HepG2 (cell line): ENCODE results near the gene CTSZ. TPM values are rescaled to one million over a fixed set of nuclear protein-coding genes. Genes with fewer than 3 reads are reported as not detected.
A peak's percentile ranks its signal among the peaks of the same experiment; 100 is the strongest.

Experiments
- ARHGAP35 ChIP-seq: sonication (generic); formaldehyde crosslinking; IDR thresholded peaks from 2 replicates; pipeline ENCODE4 v1.9.0; 2022; ENCODE audit warnings: mild to moderate bottlenecking, inconsistent platforms, moderate library complexity, missing genetic modification reagents, borderline replicate concordance
- HNRNPH1 ChIP-seq: fragments of 200-400 bp; formaldehyde crosslinking; optimal IDR thresholded peaks from 2 replicates; pipeline ENCODE3; 2017; ENCODE audit warnings: mild to moderate bottlenecking, low read depth, low read length
- KLF6 ChIP-seq: IDR thresholded peaks from 2 replicates; pipeline ENCODE4 v1.8.0; 2016; ENCODE audit warnings: missing biosample characterization, missing genetic modification reagents
- NFYB ChIP-seq: sonication (generic); formaldehyde crosslinking; IDR thresholded peaks from 2 replicates; pipeline ENCODE4 v1.4.0; 2020; ENCODE audit warnings: missing genetic modification reagents
- POLR2AphosphoS2 ChIP-seq: IDR thresholded peaks from 2 replicates; pipeline ENCODE4 v1.6.1; 2011; ENCODE audit warnings: low read depth, low read length, improper control_type of control experiment
- ZBTB7A ChIP-seq: sonication (generic); formaldehyde crosslinking; IDR thresholded peaks from 2 replicates; pipeline ENCODE4 v1.8.0; 2022; ENCODE audit warnings: mild to moderate bottlenecking, missing genetic modification reagents
- ZNF160 ChIP-seq: sonication (generic); formaldehyde crosslinking; IDR thresholded peaks from 2 replicates; pipeline ENCODE4 v1.8.0; 2022; ENCODE audit warnings: mild to moderate bottlenecking, inconsistent platforms, missing genetic modification reagents
- ZNF235 ChIP-seq: sonication (generic); formaldehyde crosslinking; IDR thresholded peaks from 2 replicates; pipeline ENCODE4 v1.8.1; 2023; ENCODE audit warnings: mild to moderate bottlenecking, missing genetic modification reagents, borderline replicate concordance
- ZNF24 ChIP-seq: fragments of 450-650 bp; IDR thresholded peaks from 2 replicates; pipeline ENCODE4 v1.6.1; 2017; ENCODE audit warnings: antibody characterized with exemption, mild to moderate bottlenecking
- ZNF431 ChIP-seq: sonication (generic); formaldehyde crosslinking; IDR thresholded peaks from 2 replicates; pipeline ENCODE4 v1.9.0; 2022; ENCODE audit warnings: missing genetic modification reagents, low read depth, mild to moderate bottlenecking, borderline replicate concordance
- ZNF75D ChIP-seq: sonication (generic); formaldehyde crosslinking; IDR thresholded peaks from 2 replicates; pipeline ENCODE4 v1.8.1; 2023; ENCODE audit warnings: missing genetic modification reagents, mild to moderate bottlenecking, borderline replicate concordance
- ZNF773 ChIP-seq: sonication (generic); formaldehyde crosslinking; IDR thresholded peaks from 2 replicates; pipeline ENCODE4 v1.4.0; 2020; ENCODE audit warnings: missing genetic modification reagents, borderline replicate concordance
- ZNF780A ChIP-seq: sonication (generic); formaldehyde crosslinking; IDR thresholded peaks from 2 replicates; pipeline ENCODE4 v1.8.0; 2022; ENCODE audit warnings: mild to moderate bottlenecking, missing genetic modification reagents, moderate library complexity
- polyA plus RNA-seq, 8 experiments: library from polyadenylated mRNA; depleted of rRNA in 3 of 8; stranded (reverse) in 7 of 8; unstranded in 1 of 8; fragments of >200 nt; fragmentation: Illumina TruSeq in 4 of 8; extraction: Trizol in 4 of 8; gene quantifications; 2 replicates each; pipeline versions ENCODE4 v1.2.1 to v1.2.3, GENCODE V29; 2011 to 2016; ENCODE audit warnings: low read depth in 4 of 8, missing spikeins in 1 of 8, mixed read lengths in 1 of 8; ENCODE audit not compliant: insufficient read depth in 1 of 8
- total RNA-seq, 5 experiments: library from RNA; depleted of rRNA; stranded (reverse); fragments of >200 nt; fragmentation: Illumina TruSeq; extraction: Trizol; gene quantifications; 2 replicates each; pipeline ENCODE4 v1.2.3, GENCODE V29; 2016; ENCODE audit warnings: low read depth in 1 of 5
- TF ChIP-seq, protein P1 (sequence below): sonication (generic); formaldehyde crosslinking; IDR thresholded peaks from 2 replicates; pipeline ENCODE4 v1.4.0; 2020; ENCODE audit warnings: missing genetic modification reagents, borderline replicate concordance
- TF ChIP-seq, protein P2 (sequence below), 2 experiments: sonication (generic) in 1 of 2; formaldehyde crosslinking in 1 of 2; IDR thresholded peaks; 2 replicates each; pipeline versions ENCODE4 v1.5.1 to v1.6.1; 2011 to 2020; ENCODE audit warnings: borderline replicate concordance in 1 of 2, low read depth in 1 of 2, low read length in 1 of 2, mild to moderate bottlenecking in 1 of 2, missing genetic modification reagents in 1 of 2, moderate library complexity in 1 of 2
- TF ChIP-seq, protein P3 (sequence below): sonication (generic); formaldehyde crosslinking; IDR thresholded peaks from 2 replicates; pipeline ENCODE4 v1.4.0; 2020; ENCODE audit warnings: missing genetic modification reagents
- TF ChIP-seq, protein P4 (sequence below): IDR thresholded peaks from 2 replicates; pipeline ENCODE4 v1.6.1; 2018; ENCODE audit warnings: missing genetic modification reagents
- TF ChIP-seq, protein P5 (sequence below): sonication (generic); formaldehyde crosslinking; IDR thresholded peaks from 2 replicates; pipeline ENCODE4 v1.4.0; 2020; ENCODE audit warnings: missing genetic modification reagents

Gene CTSZ
- total and polyA plus RNA-seq, 2 of the 13 experiments (the other 11 are each of a cell fraction or from before 2014, with no cell fraction given): 0.33 TPM; not detected in 1

DNA sequence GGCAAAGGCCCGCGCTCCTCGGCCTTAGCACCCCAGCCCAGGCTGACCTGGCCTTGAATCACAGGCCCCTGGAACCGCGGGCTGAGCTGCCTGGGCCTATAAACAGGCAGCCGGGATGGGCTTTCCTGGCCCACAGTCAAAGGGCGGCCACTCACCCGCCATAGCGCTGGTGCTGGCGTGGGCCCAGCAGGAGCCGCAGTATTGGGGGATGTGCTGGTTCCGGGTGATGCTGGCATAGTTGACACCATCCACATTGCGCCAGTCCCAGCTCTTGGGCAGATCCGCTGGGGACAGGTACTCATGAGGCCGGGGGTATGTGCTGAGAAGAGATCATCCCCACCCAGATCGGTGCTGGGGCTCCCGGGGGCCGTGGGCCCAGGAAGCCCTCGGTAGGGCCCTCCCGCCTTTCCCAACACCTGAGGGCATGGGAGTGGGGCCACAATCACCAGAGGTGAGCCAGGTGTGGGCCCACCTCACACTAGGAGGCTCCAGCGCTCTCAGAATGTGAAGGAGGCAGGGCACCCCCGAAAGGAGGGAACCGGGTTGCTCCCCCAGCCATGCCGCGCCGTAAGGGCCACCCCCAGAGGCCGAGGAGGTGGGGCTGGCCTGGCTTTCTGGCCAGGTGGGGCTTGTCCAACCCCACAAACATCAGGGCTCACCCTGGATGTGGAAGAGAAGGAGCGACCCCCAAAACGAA, 739 bp downstream of the CTSZ start (continued):
- TF ChIP-seq, protein P1, sequence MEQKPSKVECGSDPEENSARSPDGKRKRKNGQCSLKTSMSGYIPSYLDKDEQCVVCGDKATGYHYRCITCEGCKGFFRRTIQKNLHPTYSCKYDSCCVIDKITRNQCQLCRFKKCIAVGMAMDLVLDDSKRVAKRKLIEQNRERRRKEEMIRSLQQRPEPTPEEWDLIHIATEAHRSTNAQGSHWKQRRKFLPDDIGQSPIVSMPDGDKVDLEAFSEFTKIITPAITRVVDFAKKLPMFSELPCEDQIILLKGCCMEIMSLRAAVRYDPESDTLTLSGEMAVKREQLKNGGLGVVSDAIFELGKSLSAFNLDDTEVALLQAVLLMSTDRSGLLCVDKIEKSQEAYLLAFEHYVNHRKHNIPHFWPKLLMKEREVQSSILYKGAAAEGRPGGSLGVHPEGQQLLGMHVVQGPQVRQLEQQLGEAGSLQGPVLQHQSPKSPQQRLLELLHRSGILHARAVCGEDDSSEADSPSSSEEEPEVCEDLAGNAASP: peak; percentile 84; the same call in 1 of the 2 replicates
- peak; percentile 34; the same call in 1 of the 2 replicates for TF ChIP-seq NFYB (CRISPR knock-in tag)
- TF ChIP-seq ZNF235 (CRISPR knock-in tag): no peak
- no peak for TF ChIP-seq HNRNPH1
- TF ChIP-seq, protein P2, sequence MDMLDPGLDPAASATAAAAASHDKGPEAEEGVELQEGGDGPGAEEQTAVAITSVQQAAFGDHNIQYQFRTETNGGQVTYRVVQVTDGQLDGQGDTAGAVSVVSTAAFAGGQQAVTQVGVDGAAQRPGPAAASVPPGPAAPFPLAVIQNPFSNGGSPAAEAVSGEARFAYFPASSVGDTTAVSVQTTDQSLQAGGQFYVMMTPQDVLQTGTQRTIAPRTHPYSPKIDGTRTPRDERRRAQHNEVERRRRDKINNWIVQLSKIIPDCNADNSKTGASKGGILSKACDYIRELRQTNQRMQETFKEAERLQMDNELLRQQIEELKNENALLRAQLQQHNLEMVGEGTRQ (IDR thresholded peaks at IDR 0.05; ENCODE audit: low read depth, low read length): no peak
- TF ChIP-seq, protein P2 (CRISPR knock-in tag; IDR thresholded peaks at IDR 0.05; ENCODE audit: borderline replicate concordance): no peak; the same call in 1 of the 2 replicates
- no peak for TF ChIP-seq ZNF24
- TF ChIP-seq ZNF431 (CRISPR knock-in tag): no peak
- TF ChIP-seq, protein P3, sequence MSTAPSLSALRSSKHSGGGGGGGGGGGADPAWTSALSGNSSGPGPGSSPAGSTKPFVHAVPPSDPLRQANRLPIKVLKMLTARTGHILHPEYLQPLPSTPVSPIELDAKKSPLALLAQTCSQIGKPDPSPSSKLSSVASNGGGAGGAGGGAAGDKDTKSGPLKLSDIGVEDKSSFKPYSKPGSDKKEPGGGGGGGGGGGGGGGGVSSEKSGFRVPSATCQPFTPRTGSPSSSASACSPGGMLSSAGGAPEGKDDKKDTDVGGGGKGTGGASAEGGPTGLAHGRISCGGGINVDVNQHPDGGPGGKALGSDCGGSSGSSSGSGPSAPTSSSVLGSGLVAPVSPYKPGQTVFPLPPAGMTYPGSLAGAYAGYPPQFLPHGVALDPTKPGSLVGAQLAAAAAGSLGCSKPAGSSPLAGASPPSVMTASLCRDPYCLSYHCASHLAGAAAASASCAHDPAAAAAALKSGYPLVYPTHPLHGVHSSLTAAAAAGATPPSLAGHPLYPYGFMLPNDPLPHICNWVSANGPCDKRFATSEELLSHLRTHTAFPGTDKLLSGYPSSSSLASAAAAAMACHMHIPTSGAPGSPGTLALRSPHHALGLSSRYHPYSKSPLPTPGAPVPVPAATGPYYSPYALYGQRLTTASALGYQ (CRISPR knock-in tag): 0 out of 2 replicates have a peak, but pooled peaks have one; percentile 27
- no peak for TF ChIP-seq KLF6 (CRISPR knock-in tag)
- no peak for TF ChIP-seq POLR2AphosphoS2
- TF ChIP-seq ZNF160: no peak
- TF ChIP-seq, protein P4, sequence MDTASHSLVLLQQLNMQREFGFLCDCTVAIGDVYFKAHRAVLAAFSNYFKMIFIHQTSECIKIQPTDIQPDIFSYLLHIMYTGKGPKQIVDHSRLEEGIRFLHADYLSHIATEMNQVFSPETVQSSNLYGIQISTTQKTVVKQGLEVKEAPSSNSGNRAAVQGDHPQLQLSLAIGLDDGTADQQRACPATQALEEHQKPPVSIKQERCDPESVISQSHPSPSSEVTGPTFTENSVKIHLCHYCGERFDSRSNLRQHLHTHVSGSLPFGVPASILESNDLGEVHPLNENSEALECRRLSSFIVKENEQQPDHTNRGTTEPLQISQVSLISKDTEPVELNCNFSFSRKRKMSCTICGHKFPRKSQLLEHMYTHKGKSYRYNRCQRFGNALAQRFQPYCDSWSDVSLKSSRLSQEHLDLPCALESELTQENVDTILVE (CRISPR knock-in tag): no peak
- no peak for TF ChIP-seq ZNF75D (CRISPR knock-in tag)
- TF ChIP-seq ZBTB7A (CRISPR knock-in tag): no peak
- no peak for TF ChIP-seq ARHGAP35 (CRISPR knock-in tag)
- TF ChIP-seq, protein P5, sequence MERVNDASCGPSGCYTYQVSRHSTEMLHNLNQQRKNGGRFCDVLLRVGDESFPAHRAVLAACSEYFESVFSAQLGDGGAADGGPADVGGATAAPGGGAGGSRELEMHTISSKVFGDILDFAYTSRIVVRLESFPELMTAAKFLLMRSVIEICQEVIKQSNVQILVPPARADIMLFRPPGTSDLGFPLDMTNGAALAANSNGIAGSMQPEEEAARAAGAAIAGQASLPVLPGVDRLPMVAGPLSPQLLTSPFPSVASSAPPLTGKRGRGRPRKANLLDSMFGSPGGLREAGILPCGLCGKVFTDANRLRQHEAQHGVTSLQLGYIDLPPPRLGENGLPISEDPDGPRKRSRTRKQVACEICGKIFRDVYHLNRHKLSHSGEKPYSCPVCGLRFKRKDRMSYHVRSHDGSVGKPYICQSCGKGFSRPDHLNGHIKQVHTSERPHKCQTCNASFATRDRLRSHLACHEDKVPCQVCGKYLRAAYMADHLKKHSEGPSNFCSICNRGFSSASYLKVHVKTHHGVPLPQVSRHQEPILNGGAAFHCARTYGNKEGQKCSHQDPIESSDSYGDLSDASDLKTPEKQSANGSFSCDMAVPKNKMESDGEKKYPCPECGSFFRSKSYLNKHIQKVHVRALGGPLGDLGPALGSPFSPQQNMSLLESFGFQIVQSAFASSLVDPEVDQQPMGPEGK (CRISPR knock-in tag): 0 out of 2 replicates have a peak, but pooled peaks have one; percentile 21
- TF ChIP-seq ZNF773 (CRISPR knock-in tag): no peak
- TF ChIP-seq ZNF780A (CRISPR knock-in tag): no peak
